Measurements from ENCODE around the gene SNRPD2.

Gene SNRPD2

DNA sequence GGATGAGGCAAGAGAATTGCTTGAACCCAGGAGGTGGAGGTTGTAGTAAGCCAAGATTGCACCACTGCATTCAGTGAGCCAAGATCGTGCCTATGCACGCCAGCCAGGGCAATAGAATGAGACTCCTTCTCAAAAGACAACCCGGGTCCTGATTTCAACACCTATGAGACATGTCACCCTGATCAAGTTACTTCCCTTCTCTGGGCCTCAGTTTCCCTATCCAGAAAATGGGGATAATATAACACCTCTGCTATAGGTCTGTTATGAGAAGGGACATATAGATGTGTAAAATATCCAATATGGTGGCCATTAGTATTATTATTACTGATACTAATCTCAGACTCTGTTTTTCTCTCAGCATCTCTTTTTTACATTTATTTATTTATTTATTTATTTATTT lies 36.7 kb downstream of the SNRPD2 start (continued):
- TF ChIP-seq, protein P1, sequence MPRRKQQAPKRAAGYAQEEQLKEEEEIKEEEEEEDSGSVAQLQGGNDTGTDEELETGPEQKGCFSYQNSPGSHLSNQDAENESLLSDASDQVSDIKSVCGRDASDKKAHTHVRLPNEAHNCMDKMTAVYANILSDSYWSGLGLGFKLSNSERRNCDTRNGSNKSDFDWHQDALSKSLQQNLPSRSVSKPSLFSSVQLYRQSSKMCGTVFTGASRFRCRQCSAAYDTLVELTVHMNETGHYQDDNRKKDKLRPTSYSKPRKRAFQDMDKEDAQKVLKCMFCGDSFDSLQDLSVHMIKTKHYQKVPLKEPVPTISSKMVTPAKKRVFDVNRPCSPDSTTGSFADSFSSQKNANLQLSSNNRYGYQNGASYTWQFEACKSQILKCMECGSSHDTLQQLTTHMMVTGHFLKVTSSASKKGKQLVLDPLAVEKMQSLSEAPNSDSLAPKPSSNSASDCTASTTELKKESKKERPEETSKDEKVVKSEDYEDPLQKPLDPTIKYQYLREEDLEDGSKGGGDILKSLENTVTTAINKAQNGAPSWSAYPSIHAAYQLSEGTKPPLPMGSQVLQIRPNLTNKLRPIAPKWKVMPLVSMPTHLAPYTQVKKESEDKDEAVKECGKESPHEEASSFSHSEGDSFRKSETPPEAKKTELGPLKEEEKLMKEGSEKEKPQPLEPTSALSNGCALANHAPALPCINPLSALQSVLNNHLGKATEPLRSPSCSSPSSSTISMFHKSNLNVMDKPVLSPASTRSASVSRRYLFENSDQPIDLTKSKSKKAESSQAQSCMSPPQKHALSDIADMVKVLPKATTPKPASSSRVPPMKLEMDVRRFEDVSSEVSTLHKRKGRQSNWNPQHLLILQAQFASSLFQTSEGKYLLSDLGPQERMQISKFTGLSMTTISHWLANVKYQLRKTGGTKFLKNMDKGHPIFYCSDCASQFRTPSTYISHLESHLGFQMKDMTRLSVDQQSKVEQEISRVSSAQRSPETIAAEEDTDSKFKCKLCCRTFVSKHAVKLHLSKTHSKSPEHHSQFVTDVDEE (CRISPR knock-in tag; IDR thresholded peaks at IDR 0.05) = no peak

DNA sequence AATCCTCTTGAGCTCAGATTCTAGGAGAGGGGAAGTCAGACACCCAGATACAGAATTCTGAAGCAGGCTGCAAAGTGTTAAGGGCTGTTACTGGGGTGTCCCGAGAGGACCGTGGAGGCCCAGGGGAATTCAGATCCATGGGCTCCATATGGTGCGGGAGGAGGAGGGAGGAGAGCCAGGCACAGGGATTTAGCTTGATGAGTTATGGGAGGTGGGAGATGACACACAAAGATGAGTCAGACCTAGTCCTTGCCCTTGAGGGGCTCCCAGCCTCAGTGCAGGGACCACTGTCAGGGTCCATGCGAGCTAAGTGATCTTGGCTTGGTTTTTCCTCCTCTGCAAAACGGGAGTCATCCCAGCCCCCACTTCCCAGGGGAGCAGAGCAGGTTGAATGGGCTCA lies 38.1 kb downstream of the SNRPD2 start:
- TF ChIP-seq ZC3H10 (CRISPR knock-in tag; IDR thresholded peaks at IDR 0.05) = no peak
- no peak for TF ChIP-seq ZFP3 (CRISPR knock-in tag; IDR thresholded peaks at IDR 0.05)
- no peak for TF ChIP-seq SNAI2 (CRISPR knock-in tag; IDR thresholded peaks at IDR 0.05)
- TF ChIP-seq, protein P2, sequence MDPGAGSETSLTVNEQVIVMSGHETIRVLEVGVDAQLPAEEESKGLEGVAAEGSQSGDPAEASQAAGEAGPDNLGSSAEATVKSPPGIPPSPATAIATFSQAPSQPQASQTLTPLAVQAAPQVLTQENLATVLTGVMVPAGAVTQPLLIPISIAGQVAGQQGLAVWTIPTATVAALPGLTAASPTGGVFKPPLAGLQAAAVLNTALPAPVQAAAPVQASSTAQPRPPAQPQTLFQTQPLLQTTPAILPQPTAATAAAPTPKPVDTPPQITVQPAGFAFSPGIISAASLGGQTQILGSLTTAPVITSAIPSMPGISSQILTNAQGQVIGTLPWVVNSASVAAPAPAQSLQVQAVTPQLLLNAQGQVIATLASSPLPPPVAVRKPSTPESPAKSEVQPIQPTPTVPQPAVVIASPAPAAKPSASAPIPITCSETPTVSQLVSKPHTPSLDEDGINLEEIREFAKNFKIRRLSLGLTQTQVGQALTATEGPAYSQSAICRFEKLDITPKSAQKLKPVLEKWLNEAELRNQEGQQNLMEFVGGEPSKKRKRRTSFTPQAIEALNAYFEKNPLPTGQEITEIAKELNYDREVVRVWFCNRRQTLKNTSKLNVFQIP (CRISPR knock-in tag; IDR thresholded peaks at IDR 0.05; ENCODE audit: borderline replicate concordance, low read depth) = no peak
- TF ChIP-seq, protein P3, sequence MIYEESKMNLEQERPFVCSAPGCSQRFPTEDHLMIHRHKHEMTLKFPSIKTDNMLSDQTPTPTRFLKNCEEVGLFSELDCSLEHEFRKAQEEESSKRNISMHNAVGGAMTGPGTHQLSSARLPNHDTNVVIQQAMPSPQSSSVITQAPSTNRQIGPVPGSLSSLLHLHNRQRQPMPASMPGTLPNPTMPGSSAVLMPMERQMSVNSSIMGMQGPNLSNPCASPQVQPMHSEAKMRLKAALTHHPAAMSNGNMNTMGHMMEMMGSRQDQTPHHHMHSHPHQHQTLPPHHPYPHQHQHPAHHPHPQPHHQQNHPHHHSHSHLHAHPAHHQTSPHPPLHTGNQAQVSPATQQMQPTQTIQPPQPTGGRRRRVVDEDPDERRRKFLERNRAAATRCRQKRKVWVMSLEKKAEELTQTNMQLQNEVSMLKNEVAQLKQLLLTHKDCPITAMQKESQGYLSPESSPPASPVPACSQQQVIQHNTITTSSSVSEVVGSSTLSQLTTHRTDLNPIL (CRISPR knock-in tag; IDR thresholded peaks at IDR 0.05; ENCODE audit: low read depth) = no peak
- no peak for TF ChIP-seq RARB (CRISPR knock-in tag; IDR thresholded peaks at IDR 0.05)
- no peak for TF ChIP-seq CSDC2 (CRISPR knock-in tag; IDR thresholded peaks at IDR 0.05)
- no peak for TF ChIP-seq ESRRG (CRISPR knock-in tag; IDR thresholded peaks at IDR 0.05)
- TF ChIP-seq ZNF70 (CRISPR knock-in tag; IDR thresholded peaks at IDR 0.05) = no peak
- no peak for TF ChIP-seq OSR1 (CRISPR knock-in tag; IDR thresholded peaks at IDR 0.05)
- TF ChIP-seq ZNF565 (CRISPR knock-in tag; conservative IDR thresholded peaks at IDR 0.05; ENCODE audit: low read depth) = no peak
- TF ChIP-seq GLIS3 (CRISPR knock-in tag; IDR thresholded peaks at IDR 0.05) = no peak
- TF ChIP-seq, protein P1 (CRISPR knock-in tag; IDR thresholded peaks at IDR 0.05) = no peak
- TF ChIP-seq, protein P4, sequence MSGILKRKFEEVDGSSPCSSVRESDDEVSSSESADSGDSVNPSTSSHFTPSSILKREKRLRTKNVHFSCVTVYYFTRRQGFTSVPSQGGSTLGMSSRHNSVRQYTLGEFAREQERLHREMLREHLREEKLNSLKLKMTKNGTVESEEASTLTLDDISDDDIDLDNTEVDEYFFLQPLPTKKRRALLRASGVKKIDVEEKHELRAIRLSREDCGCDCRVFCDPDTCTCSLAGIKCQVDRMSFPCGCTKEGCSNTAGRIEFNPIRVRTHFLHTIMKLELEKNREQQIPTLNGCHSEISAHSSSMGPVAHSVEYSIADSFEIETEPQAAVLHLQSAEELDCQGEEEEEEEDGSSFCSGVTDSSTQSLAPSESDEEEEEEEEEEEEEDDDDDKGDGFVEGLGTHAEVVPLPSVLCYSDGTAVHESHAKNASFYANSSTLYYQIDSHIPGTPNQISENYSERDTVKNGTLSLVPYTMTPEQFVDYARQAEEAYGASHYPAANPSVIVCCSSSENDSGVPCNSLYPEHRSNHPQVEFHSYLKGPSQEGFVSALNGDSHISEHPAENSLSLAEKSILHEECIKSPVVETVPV (CRISPR knock-in tag; IDR thresholded peaks at IDR 0.05) = no peak
- no peak for TF ChIP-seq PPARA (CRISPR knock-in tag; IDR thresholded peaks at IDR 0.05; ENCODE audit: borderline replicate concordance)
- TF ChIP-seq TOX (CRISPR knock-in tag; IDR thresholded peaks at IDR 0.05; ENCODE audit: borderline replicate concordance) = no peak
- TF ChIP-seq ISL1 (CRISPR knock-in tag; IDR thresholded peaks at IDR 0.05) = no peak
- TF ChIP-seq, protein P5, sequence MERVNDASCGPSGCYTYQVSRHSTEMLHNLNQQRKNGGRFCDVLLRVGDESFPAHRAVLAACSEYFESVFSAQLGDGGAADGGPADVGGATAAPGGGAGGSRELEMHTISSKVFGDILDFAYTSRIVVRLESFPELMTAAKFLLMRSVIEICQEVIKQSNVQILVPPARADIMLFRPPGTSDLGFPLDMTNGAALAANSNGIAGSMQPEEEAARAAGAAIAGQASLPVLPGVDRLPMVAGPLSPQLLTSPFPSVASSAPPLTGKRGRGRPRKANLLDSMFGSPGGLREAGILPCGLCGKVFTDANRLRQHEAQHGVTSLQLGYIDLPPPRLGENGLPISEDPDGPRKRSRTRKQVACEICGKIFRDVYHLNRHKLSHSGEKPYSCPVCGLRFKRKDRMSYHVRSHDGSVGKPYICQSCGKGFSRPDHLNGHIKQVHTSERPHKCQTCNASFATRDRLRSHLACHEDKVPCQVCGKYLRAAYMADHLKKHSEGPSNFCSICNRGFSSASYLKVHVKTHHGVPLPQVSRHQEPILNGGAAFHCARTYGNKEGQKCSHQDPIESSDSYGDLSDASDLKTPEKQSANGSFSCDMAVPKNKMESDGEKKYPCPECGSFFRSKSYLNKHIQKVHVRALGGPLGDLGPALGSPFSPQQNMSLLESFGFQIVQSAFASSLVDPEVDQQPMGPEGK (CRISPR knock-in tag; IDR thresholded peaks at IDR 0.05; ENCODE audit: borderline replicate concordance) = no peak
- ATAC-seq = no peak

DNA sequence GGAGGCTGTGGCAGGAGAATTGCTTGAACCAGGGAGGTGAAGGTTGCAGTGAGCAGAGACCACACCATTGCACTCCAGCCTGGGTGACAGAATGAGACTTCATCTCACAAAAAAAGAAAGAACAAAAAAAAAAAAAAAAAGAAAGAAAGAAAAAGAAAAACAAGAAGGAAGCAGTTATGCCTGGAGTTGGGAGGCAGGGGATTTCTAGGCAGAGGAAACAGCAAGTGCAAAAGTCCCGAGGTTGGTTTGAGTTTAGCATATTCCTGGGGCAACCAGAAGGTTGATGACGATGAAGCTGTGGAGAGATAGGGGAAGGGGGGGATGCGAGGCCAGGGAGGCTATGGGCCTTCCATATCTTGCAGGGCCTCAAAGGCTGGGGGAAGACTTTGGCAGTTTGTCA lies 41.0 kb downstream of the SNRPD2 start:
- no peak for ATAC-seq
- TF ChIP-seq ZFP3 (CRISPR knock-in tag; IDR thresholded peaks at IDR 0.05) = no peak
- no peak for TF ChIP-seq GLIS3 (CRISPR knock-in tag; IDR thresholded peaks at IDR 0.05)
- TF ChIP-seq, protein P1 (CRISPR knock-in tag; IDR thresholded peaks at IDR 0.05) = no peak
